Measurements from ENCODE around the gene CENPN. TPM values are rescaled to one million over a fixed set of nuclear protein-coding genes. Genes with fewer than 3 reads are reported as not detected.

Gene CENPN
- total and polyA plus RNA-seq, 2 of the 13 experiments (the other 11 are each of a cell fraction or from before 2014, with no cell fraction given): 29.7 to 129 TPM

DNA sequence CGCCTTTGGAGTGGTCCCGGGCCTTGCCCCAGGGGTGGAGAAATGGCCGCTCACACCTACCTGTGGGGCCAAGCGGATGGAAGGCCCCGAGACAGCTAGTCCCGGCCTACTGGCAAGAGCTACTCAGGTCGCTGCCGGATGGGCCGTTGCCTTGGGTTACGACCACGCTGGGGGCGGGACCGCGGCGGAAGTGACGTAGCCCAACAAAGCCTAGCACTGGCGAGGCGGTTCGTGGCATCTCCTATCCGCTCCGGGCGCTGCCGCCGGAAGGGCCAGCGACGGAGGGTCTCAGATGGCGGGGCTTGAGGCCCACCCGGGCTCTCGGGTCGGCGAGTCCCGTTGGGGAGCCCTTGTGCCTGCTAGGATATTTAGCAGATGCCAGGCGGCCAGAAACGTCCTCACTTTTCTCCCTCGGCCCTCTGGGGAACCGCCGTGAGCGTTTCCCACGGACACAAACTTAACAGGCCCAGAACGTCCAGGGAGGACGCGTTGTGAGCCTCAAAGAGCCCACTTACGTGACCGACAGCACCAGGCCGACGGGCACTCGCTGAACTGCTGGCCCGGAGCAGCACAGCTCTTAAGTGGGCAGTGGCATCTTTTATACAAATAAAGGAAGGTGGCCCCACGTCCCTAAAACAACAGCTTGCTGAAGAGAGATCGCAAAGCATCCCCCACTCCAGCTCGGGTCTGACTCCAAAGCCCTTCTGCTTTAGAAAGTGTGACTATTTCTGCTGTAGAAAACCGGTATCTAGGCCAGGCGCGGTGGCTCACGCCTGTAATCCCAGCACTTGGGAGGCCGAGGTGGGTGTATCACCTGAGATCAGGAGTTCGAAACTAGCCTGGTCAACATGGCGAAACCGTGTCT lies 70.3 kb downstream of the CENPN start, which contains the start of gene C16orf46 (continued):
- TF ChIP-seq, protein P1, sequence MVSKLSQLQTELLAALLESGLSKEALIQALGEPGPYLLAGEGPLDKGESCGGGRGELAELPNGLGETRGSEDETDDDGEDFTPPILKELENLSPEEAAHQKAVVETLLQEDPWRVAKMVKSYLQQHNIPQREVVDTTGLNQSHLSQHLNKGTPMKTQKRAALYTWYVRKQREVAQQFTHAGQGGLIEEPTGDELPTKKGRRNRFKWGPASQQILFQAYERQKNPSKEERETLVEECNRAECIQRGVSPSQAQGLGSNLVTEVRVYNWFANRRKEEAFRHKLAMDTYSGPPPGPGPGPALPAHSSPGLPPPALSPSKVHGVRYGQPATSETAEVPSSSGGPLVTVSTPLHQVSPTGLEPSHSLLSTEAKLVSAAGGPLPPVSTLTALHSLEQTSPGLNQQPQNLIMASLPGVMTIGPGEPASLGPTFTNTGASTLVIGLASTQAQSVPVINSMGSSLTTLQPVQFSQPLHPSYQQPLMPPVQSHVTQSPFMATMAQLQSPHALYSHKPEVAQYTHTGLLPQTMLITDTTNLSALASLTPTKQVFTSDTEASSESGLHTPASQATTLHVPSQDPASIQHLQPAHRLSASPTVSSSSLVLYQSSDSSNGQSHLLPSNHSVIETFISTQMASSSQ (IDR thresholded peaks at IDR 0.05; ENCODE audit: low read depth): no peak
- TF ChIP-seq, protein P1 (CRISPR knock-in tag; IDR thresholded peaks at IDR 0.05; ENCODE audit: borderline replicate concordance): no peak; the same call in 1 of the 2 replicates
- TF ChIP-seq, protein P2, sequence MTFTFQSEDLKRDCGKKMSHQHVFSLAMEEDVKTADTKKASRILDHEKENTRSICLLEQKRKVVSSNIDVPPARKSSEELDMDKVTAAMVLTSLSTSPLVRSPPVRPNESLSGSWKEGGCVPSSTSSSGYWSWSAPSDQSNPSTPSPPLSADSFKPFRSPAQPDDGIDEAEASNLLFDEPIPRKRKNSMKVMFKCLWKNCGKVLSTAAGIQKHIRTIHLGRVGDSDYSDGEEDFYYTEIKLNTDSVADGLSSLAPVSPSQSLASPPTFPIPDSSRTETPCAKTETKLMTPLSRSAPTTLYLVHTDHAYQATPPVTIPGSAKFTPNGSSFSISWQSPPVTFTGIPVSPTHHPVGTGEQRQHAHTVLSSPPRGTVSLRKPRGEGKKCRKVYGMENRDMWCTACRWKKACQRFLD (CRISPR knock-in tag; IDR thresholded peaks at IDR 0.05; ENCODE audit: borderline replicate concordance): peak; percentile 94
- TF ChIP-seq ZNF3 (CRISPR knock-in tag; IDR thresholded peaks at IDR 0.05) (no peak), RXRA (CRISPR knock-in tag; IDR thresholded peaks at IDR 0.05) (peak; percentile 70; the same call in 1 of the 2 replicates), STAT5B (CRISPR knock-in tag; IDR thresholded peaks at IDR 0.05) (no peak), JARID2 (CRISPR knock-in tag; IDR thresholded peaks at IDR 0.05; ENCODE audit: insufficient replicate concordance) (no peak), ZFP90 (CRISPR knock-in tag; IDR thresholded peaks at IDR 0.05; ENCODE audit: borderline replicate concordance) (no peak; the same call in none of the 2 replicates), ZNF530 (CRISPR knock-in tag; IDR thresholded peaks at IDR 0.05; ENCODE audit: low read depth) (no peak), SMAD1 (CRISPR knock-in tag; IDR thresholded peaks at IDR 0.05; ENCODE audit: borderline replicate concordance, low read depth) (peak; percentile 98), HNRNPL (IDR thresholded peaks at IDR 0.05; ENCODE audit: low read depth, low read length) (no peak; the same call in 1 of the 2 replicates), MED1 (CRISPR knock-in tag; IDR thresholded peaks at IDR 0.05) (peak; percentile 66; the same call in 1 of the 2 replicates), ZNF567 (CRISPR knock-in tag; IDR thresholded peaks at IDR 0.05; ENCODE audit: borderline replicate concordance) (peak; percentile 97), ZNF225 (CRISPR knock-in tag; IDR thresholded peaks at IDR 0.05) (peak; percentile 93)
- TF ChIP-seq, protein P3, sequence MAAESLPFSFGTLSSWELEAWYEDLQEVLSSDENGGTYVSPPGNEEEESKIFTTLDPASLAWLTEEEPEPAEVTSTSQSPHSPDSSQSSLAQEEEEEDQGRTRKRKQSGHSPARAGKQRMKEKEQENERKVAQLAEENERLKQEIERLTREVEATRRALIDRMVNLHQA (CRISPR knock-in tag; IDR thresholded peaks at IDR 0.05): no peak
- TF ChIP-seq, protein P4, sequence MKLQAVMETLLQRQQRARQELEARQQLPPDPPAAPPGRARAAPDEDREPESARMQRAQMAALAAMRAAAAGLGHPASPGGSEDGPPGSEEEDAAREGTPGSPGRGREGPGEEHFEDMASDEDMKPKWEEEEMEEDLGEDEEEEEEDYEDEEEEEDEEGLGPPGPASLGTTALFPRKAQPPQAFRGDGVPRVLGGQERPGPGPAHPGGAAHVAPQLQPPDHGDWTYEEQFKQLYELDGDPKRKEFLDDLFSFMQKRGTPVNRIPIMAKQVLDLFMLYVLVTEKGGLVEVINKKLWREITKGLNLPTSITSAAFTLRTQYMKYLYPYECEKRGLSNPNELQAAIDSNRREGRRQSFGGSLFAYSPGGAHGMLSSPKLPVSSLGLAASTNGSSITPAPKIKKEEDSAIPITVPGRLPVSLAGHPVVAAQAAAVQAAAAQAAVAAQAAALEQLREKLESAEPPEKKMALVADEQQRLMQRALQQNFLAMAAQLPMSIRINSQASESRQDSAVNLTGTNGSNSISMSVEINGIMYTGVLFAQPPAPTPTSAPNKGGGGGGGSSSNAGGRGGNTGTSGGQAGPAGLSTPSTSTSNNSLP (IDR thresholded peaks at IDR 0.05; ENCODE audit: low read depth, low read length): no peak
- TF ChIP-seq, protein P5, sequence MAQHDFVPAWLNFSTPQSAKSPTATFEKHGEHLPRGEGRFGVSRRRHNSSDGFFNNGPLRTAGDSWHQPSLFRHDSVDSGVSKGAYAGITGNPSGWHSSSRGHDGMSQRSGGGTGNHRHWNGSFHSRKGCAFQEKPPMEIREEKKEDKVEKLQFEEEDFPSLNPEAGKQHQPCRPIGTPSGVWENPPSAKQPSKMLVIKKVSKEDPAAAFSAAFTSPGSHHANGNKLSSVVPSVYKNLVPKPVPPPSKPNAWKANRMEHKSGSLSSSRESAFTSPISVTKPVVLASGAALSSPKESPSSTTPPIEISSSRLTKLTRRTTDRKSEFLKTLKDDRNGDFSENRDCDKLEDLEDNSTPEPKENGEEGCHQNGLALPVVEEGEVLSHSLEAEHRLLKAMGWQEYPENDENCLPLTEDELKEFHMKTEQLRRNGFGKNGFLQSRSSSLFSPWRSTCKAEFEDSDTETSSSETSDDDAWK (CRISPR knock-in tag; IDR thresholded peaks at IDR 0.05): no peak
- TF ChIP-seq, protein P6, sequence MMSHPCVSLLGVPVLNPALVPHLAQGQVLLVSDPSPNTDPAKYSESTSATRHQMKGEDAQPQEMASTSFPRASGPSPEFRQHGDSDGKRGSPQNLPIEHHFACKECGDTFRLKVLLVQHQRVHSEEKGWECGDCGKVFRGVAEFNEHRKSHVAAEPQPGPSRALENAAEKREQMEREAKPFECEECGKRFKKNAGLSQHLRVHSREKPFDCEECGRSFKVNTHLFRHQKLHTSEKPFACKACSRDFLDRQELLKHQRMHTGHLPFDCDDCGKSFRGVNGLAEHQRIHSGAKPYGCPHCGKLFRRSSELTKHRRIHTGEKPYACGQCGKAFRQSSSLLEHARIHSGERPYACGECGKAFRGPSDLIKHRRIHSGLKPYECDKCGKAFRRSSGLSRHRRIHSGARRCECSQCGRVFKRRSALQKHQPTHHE (CRISPR knock-in tag; IDR thresholded peaks at IDR 0.05; ENCODE audit: borderline replicate concordance): peak; percentile 34; the same call in 1 of the 2 replicates

Measured in HepG2 (cell line).